SK-N-SH (cell line): Measurements from ENCODE around the gene WWOX. TPM values are rescaled to one million over a fixed set of nuclear protein-coding genes. Genes with fewer than 3 reads are reported as not detected.

Experiments
- CTCF ChIA-PET: fragments of 300-600, 350-600 bp; formaldehyde crosslinking; extraction: SDS; loops from one replicate; lab custom pipeline; 2021; lab: Yijun Ruan, JAX
- POLR2A ChIA-PET: fragments of 350-600 bp; sonication (Branson Sonifier 250); formaldehyde crosslinking; extraction: SDS; loops from one replicate; lab custom pipeline; 2020; ENCODE audit warnings: antibody characterized with exemption, inconsistent platforms; lab: Yijun Ruan, JAX
- DNase-seq: peaks from one replicate; pipeline ENCODE4 v3.0.0; 2012
- H2AFZ ChIP-seq: fragments of 200-600 bp; sonication (generic); 2 replicates; pipeline ENCODE4 v1.8.1; 2016; ENCODE audit warnings: antibody characterized with exemption, mild to moderate bottlenecking, low read depth
- H3F3A ChIP-seq: fragments of 200-600 bp; sonication (generic); replicated peaks from 2 replicates; pipeline ENCODE3; 2016; ENCODE audit warnings: antibody characterized with exemption, mild to moderate bottlenecking; ENCODE audit not compliant: insufficient read depth
- H3K27ac ChIP-seq, 2 experiments: fragments of 200-500 bp in 1 of 2; fragments of 200-600 bp in 1 of 2; sonication (Bioruptor generic) in 1 of 2; sonication (generic), shearing (Covaris generic) in 1 of 2; 2 replicates each; pipeline versions ENCODE4 v1.5.1 to v1.6.1; 2014 to 2016; ENCODE audit warnings: low read depth in 2 of 2, inconsistent platforms in 1 of 2, low read length in 1 of 2, mild to moderate bottlenecking in 1 of 2, mixed read lengths in 1 of 2
- H3K27me3 ChIP-seq: fragments of 200-600 bp; sonication (generic), shearing (Covaris generic); 2 replicates; pipeline ENCODE4 v1.6.1; 2016; ENCODE audit warnings: mixed run types; ENCODE audit not compliant: insufficient read depth
- H3K36me3 ChIP-seq, 2 experiments: fragments of 200-500 bp in 1 of 2; fragments of 200-600 bp in 1 of 2; sonication (Bioruptor generic) in 1 of 2; sonication (generic) in 1 of 2; replicated peaks in 1 of 2; 2 replicates each; pipeline versions ENCODE3 to v1.5.1; 2014 to 2016; ENCODE audit warnings: low read length in 1 of 2, mild to moderate bottlenecking in 1 of 2; ENCODE audit not compliant: insufficient read depth in 2 of 2, control insufficient read depth in 1 of 2
- H3K4me1 ChIP-seq, 2 experiments: fragments of 200-500 bp in 1 of 2; fragments of 200-600 bp in 1 of 2; sonication (Bioruptor generic) in 1 of 2; sonication (generic), shearing (Covaris generic) in 1 of 2; 2 replicates each; pipeline versions ENCODE4 v1.5.1 to v1.6.1; 2014 to 2016; ENCODE audit warnings: low read depth in 1 of 2, low read length in 1 of 2, mixed run types in 1 of 2; ENCODE audit not compliant: insufficient read depth in 2 of 2, control insufficient read depth in 1 of 2
- H3K4me2 ChIP-seq: fragments of 200-600 bp; sonication (generic), shearing (Covaris generic); 2 replicates; pipeline ENCODE4 v1.6.1; 2017; ENCODE audit warnings: mixed run types
- H3K4me3 ChIP-seq, 2 experiments: fragments of 200-500 bp in 1 of 2; fragments of 200-600 bp in 1 of 2; sonication (Bioruptor generic) in 1 of 2; sonication (generic), shearing (Covaris generic) in 1 of 2; 2 replicates each; pipeline versions ENCODE4 v1.5.1 to v1.8.1; 2014 to 2016; ENCODE audit warnings: low read depth in 2 of 2, inconsistent platforms in 1 of 2, low read length in 1 of 2, mild to moderate bottlenecking in 1 of 2, mixed read lengths in 1 of 2, moderate library complexity in 1 of 2
- H3K79me2 ChIP-seq: fragments of 200-600 bp; sonication (generic); 2 replicates; pipeline ENCODE4 v1.8.1; 2017; ENCODE audit warnings: mild to moderate bottlenecking; ENCODE audit not compliant: insufficient read depth
- H3K9ac ChIP-seq: fragments of 200-600 bp; sonication (generic); 2 replicates; pipeline ENCODE4 v1.6.1; 2017; ENCODE audit warnings: mixed run types
- H3K9me2 ChIP-seq: fragments of 200-600 bp; sonication (generic); 2 replicates; pipeline ENCODE4 v1.6.1; 2017; ENCODE audit warnings: mixed run types
- H3K9me3 ChIP-seq: fragments of 200-600 bp; sonication (generic); 2 replicates; pipeline ENCODE4 v1.6.1; 2017; ENCODE audit warnings: mixed run types, mild to moderate bottlenecking, moderate library complexity
- H4K20me1 ChIP-seq: fragments of 200-600 bp; sonication (generic); 2 replicates; pipeline ENCODE4 v1.6.1; 2017; ENCODE audit warnings: mild to moderate bottlenecking, mixed run types; ENCODE audit not compliant: insufficient read depth
- CHD2 ChIP-seq: fragments of 150-350 bp; IDR thresholded peaks from 2 replicates; pipeline ENCODE4 v1.6.1; 2018; ENCODE audit warnings: low read length; ENCODE audit not compliant: partially characterized antibody
- ELF1 ChIP-seq: IDR thresholded peaks from 2 replicates; pipeline ENCODE4 v1.4.0; 2012
- EP300 ChIP-seq, 2 experiments: IDR thresholded peaks; 2 replicates each; pipeline versions ENCODE4 v1.4.0 to v1.6.1; 2012; ENCODE audit warnings: borderline replicate concordance in 1 of 2, low read depth in 1 of 2, low read length in 1 of 2
- EZH2phosphoT487 ChIP-seq: fragments of 200-600 bp; sonication (generic); IDR thresholded peaks from 2 replicates; pipeline ENCODE4 v1.6.1; 2017; ENCODE audit warnings: low read depth, mixed run types, mild to moderate bottlenecking, antibody characterized with exemption, moderate library complexity, borderline replicate concordance
- FOXM1 ChIP-seq: IDR thresholded peaks from 2 replicates; pipeline ENCODE4 v1.4.0; 2012; ENCODE audit warnings: low read depth, mild to moderate bottlenecking
- GATA2 ChIP-seq: sonication (generic); formaldehyde crosslinking; IDR thresholded peaks from 2 replicates; pipeline ENCODE4 v1.5.0; 2020; ENCODE audit warnings: mild to moderate bottlenecking, missing genetic modification reagents
- MXI1 ChIP-seq: IDR thresholded peaks from 2 replicates; pipeline ENCODE4 v1.6.1; 2012; ENCODE audit warnings: mild to moderate bottlenecking, low read depth, low read length, improper control_type of control experiment
- NFIC ChIP-seq: IDR thresholded peaks from 2 replicates; pipeline ENCODE4 v1.4.0; 2012; ENCODE audit warnings: borderline replicate concordance
- NRF1 ChIP-seq: IDR thresholded peaks from 2 replicates; pipeline ENCODE4 v1.6.1; 2012; ENCODE audit warnings: low read depth, mild to moderate bottlenecking, low read length
- POLR2AphosphoS5 ChIP-seq: IDR thresholded peaks from 2 replicates; pipeline ENCODE4 v1.6.1; 2012; ENCODE audit warnings: low read depth, low read length
- RAD21 ChIP-seq: IDR thresholded peaks from 2 replicates; pipeline ENCODE4 v1.6.1; 2012; ENCODE audit warnings: mild to moderate bottlenecking, low read length
- RCOR1 ChIP-seq: fragments of 150-350 bp; IDR thresholded peaks from 2 replicates; pipeline ENCODE4 v1.6.1; 2017; ENCODE audit warnings: antibody characterized with exemption, low read length
- RFX5 ChIP-seq: IDR thresholded peaks from 2 replicates; pipeline ENCODE4 v1.6.1; 2012; ENCODE audit warnings: mild to moderate bottlenecking, improper control_type of control experiment, low read length
- SMC3 ChIP-seq: IDR thresholded peaks from 2 replicates; pipeline ENCODE4 v1.6.1; 2012; ENCODE audit warnings: low read depth, low read length, improper control_type of control experiment
- TCF12 ChIP-seq: IDR thresholded peaks from 2 replicates; pipeline ENCODE4 v1.4.0; 2012
- TEAD4 ChIP-seq: IDR thresholded peaks from 2 replicates; pipeline ENCODE4 v1.4.0; 2012; ENCODE audit warnings: mild to moderate bottlenecking, borderline replicate concordance; ENCODE audit not compliant: insufficient read depth
- WGBS: methylation state at CpG from one replicate; pipeline ENCODE4 v1.1.6; 2017; ENCODE audit warnings: low lambda C conversion rate; 5-methylcytosine and 5-hydroxymethylcytosine counted together
- polyA plus RNA-seq, 3 experiments: library from polyadenylated mRNA; depleted of rRNA; stranded (reverse); fragments of >200 nt; gene quantifications; 2 replicates each; pipeline ENCODE4 v1.2.3, GENCODE V29; 2012
- TF ChIP-seq, protein P1 (sequence below): IDR thresholded peaks from 2 replicates; pipeline ENCODE4 v1.6.1; 2012; ENCODE audit warnings: mild to moderate bottlenecking, low read depth, low read length, moderate library complexity
- TF ChIP-seq, protein P2 (sequence below): fragments of 200-600 bp; sonication (generic); IDR thresholded peaks from 2 replicates; pipeline ENCODE4 v1.6.1; 2017; ENCODE audit warnings: antibody characterized with exemption, mild to moderate bottlenecking, moderate library complexity
- TF ChIP-seq, protein P3 (sequence below): IDR thresholded peaks from 2 replicates; pipeline ENCODE4; 2012

Gene WWOX
- polyA plus RNA-seq, 1 of the 3 experiments (the other 2 are of a cell fraction) = 10.8 TPM

DNA sequence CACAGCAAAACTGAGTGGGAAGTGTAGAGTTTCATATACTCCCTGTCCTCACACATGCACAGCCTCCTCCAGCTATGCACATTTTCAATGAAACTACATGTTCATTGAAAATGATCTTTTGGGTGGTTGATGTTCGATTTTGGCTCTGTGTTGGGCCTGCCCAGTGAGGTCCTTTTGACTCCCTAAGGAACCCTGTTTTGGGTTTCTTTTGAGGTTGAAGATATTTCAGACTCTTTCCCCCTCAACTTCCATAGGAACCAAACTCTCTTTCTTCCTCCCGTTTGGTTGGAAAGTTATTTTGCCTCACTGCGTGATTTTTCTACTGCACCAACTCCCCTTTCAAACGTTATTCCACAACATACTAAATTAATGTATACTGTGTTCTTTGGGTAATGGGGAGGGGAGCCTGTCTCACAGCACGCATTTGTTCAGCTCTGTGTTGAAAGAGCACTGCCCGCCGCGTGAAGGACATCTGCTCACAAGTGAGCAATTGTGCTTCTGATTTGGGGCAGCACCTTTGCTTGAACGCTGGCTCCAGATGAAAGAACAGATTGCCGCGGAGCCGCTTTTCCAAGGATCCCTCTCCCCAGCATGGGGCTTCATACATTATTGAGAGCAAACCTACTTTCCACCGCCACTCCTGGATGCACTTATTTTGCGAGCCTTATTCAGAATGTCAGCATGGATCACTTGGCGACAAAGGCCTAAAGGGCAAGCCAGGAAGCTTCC, 385.9 kb downstream of the WWOX start (continued):
- TF ChIP-seq POLR2AphosphoS5 (no peak), ELF1 (no peak)

DNA sequence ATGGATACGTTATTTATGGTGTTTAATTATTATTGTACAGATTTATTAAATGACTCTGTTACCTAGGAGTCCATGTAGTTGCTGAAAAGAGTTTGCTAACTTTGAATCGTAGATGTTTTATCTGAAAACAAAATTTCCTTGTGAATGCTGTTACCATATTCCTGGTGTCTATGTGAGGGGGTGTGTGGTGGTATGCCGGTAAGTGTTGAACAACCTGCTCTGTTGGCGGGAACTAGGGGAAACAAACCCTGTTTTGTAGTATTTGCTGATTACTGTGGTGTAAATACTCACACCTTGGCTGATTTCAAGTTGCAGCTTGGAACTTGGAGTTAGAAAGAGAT, 386.4 kb downstream of the WWOX start:
- no peaks in the 10 kb centered on the region for H3K27me3 ChIP-seq
- ChIA-PET POLR2A (no interaction called here), CTCF (interaction anchor here (0.7 to 1.8 kb wide), 2 partner anchors 8 to 216 kb away, joined by 3 to 10 read pairs; no protein-coding TSS in a partner anchor)
- TF ChIP-seq NFIC = no peak
- no peak for TF ChIP-seq ELF1
- no peak for TF ChIP-seq FOXM1
- no peak overlapping the region for H3K27ac ChIP-seq
- DNase-seq = no peak
- H3F3A ChIP-seq = no peaks in the 10 kb centered on the region
- no peak overlapping the region for H2AFZ ChIP-seq
- no peak overlapping the region for H3K4me3 ChIP-seq
- H3K9me3 ChIP-seq = no peaks in the 10 kb centered on the region
- no peaks in the 10 kb centered on the region for H4K20me1 ChIP-seq
- H3K36me3 ChIP-seq = no peaks in the 10 kb centered on the region
- H3K9ac ChIP-seq = no peak overlapping the region
- H3K4me2 ChIP-seq = no peak overlapping the region
- no peaks in the 10 kb centered on the region for H3K79me2 ChIP-seq
- no peaks in the 10 kb centered on the region for H3K9me2 ChIP-seq
- H3K4me1 ChIP-seq = peaks cover 0 to 40% of the 10 kb centered on the region in 2 experiments; a peak in 2 of 4 replicates
- 57% methylated on average over 4 of the region's 4 CpGs for WGBS

DNA sequence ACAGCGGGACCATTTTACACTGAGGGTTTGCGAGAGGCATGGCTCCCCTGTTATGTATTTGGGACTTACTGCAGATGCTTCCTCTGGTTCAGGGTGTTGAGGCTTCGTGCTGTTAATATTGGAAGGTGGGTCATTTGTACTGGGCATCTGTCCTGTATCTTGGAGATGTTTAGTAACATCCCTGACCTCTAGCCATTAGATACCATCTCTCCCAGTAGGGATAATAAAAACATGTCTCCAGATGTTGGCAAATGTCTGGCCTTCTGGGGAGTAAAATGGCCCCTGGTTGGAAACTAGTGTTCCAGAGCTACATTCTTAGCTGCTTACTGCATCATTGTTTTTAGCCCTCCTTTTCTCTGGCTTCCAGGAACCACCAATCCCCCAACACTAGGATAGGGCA, 388.0 kb downstream of the WWOX start:
- H3K9me3 ChIP-seq = no peaks in the 10 kb centered on the region
- H3K27ac ChIP-seq = peak overlapping the region in 1 of 2 experiments; percentile 78; a peak in 2 of 4 replicates
- ChIA-PET POLR2A (no interaction called here), CTCF (interaction anchor here (0.7 to 1.8 kb wide), 4 partner anchors 9 to 1115 kb away, joined by 3 to 10 read pairs (median 3); no protein-coding TSS in a partner anchor)
- no peak overlapping the region for H3K4me3 ChIP-seq
- DNase-seq = peak; percentile 38
- no peak overlapping the region for H3K9ac ChIP-seq
- no peaks in the 10 kb centered on the region for H3K27me3 ChIP-seq
- H3K9me2 ChIP-seq = no peaks in the 10 kb centered on the region
- H2AFZ ChIP-seq = no peak overlapping the region
- TF ChIP-seq SMC3 (no peak), EP300 (IDR thresholded peaks at IDR 0.05; ENCODE audit: borderline replicate concordance in 1 of 2, low read depth in 1 of 2, low read length in 1 of 2) (peak in 1 of 2 experiments; percentile 95; a peak in 2 of 4 replicates), RCOR1 (peak; percentile 89), EZH2phosphoT487 (no peak), RAD21 (0 out of 2 replicates have a peak, but pooled peaks have one; percentile 15), GATA2 (CRISPR knock-in tag) (peak; percentile 86), TEAD4 (no peak), NFIC (no peak), MXI1 (peak; percentile 22; the same call in 1 of the 2 replicates), NRF1 (no peak), RFX5 (no peak), TCF12 (peak; percentile 32; the same call in 1 of the 2 replicates), CHD2 (peak; percentile 45)
- TF ChIP-seq, protein P1, sequence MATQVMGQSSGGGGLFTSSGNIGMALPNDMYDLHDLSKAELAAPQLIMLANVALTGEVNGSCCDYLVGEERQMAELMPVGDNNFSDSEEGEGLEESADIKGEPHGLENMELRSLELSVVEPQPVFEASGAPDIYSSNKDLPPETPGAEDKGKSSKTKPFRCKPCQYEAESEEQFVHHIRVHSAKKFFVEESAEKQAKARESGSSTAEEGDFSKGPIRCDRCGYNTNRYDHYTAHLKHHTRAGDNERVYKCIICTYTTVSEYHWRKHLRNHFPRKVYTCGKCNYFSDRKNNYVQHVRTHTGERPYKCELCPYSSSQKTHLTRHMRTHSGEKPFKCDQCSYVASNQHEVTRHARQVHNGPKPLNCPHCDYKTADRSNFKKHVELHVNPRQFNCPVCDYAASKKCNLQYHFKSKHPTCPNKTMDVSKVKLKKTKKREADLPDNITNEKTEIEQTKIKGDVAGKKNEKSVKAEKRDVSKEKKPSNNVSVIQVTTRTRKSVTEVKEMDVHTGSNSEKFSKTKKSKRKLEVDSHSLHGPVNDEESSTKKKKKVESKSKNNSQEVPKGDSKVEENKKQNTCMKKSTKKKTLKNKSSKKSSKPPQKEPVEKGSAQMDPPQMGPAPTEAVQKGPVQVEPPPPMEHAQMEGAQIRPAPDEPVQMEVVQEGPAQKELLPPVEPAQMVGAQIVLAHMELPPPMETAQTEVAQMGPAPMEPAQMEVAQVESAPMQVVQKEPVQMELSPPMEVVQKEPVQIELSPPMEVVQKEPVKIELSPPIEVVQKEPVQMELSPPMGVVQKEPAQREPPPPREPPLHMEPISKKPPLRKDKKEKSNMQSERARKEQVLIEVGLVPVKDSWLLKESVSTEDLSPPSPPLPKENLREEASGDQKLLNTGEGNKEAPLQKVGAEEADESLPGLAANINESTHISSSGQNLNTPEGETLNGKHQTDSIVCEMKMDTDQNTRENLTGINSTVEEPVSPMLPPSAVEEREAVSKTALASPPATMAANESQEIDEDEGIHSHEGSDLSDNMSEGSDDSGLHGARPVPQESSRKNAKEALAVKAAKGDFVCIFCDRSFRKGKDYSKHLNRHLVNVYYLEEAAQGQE = no peak
- TF ChIP-seq, protein P2, sequence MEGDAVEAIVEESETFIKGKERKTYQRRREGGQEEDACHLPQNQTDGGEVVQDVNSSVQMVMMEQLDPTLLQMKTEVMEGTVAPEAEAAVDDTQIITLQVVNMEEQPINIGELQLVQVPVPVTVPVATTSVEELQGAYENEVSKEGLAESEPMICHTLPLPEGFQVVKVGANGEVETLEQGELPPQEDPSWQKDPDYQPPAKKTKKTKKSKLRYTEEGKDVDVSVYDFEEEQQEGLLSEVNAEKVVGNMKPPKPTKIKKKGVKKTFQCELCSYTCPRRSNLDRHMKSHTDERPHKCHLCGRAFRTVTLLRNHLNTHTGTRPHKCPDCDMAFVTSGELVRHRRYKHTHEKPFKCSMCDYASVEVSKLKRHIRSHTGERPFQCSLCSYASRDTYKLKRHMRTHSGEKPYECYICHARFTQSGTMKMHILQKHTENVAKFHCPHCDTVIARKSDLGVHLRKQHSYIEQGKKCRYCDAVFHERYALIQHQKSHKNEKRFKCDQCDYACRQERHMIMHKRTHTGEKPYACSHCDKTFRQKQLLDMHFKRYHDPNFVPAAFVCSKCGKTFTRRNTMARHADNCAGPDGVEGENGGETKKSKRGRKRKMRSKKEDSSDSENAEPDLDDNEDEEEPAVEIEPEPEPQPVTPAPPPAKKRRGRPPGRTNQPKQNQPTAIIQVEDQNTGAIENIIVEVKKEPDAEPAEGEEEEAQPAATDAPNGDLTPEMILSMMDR = no peak
- TF ChIP-seq, protein P3, sequence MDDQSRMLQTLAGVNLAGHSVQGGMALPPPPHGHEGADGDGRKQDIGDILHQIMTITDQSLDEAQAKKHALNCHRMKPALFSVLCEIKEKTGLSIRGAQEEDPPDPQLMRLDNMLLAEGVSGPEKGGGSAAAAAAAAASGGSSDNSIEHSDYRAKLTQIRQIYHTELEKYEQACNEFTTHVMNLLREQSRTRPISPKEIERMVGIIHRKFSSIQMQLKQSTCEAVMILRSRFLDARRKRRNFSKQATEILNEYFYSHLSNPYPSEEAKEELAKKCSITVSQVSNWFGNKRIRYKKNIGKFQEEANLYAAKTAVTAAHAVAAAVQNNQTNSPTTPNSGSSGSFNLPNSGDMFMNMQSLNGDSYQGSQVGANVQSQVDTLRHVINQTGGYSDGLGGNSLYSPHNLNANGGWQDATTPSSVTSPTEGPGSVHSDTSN = no peak
- H3K79me2 ChIP-seq = no peaks in the 10 kb centered on the region
- H3K4me2 ChIP-seq = no peak overlapping the region
- no peaks in the 10 kb centered on the region for H3K36me3 ChIP-seq
- H3K4me1 ChIP-seq = peaks cover 0 to 40% of the 10 kb centered on the region in 2 experiments; a peak in 2 of 4 replicates
- no peaks in the 10 kb centered on the region for H4K20me1 ChIP-seq
- WGBS = 55% methylated on average over 3 of the region's 3 CpGs
- H3F3A ChIP-seq = no peaks in the 10 kb centered on the region
